NT2/D1 (cell line): Measurements from ENCODE around the gene CCND2.

Experiments
- SUZ12 ChIP-seq: IDR thresholded peaks from 2 replicates; pipeline ENCODE4 v1.6.1; 2011; ENCODE audit not compliant: insufficient read length, insufficient read depth; ENCODE audit errors: extremely low read depth
- YY1 ChIP-seq: IDR thresholded peaks from 2 replicates; pipeline ENCODE4 v1.6.1; 2011; ENCODE audit not compliant: insufficient read length, insufficient read depth

DNA sequence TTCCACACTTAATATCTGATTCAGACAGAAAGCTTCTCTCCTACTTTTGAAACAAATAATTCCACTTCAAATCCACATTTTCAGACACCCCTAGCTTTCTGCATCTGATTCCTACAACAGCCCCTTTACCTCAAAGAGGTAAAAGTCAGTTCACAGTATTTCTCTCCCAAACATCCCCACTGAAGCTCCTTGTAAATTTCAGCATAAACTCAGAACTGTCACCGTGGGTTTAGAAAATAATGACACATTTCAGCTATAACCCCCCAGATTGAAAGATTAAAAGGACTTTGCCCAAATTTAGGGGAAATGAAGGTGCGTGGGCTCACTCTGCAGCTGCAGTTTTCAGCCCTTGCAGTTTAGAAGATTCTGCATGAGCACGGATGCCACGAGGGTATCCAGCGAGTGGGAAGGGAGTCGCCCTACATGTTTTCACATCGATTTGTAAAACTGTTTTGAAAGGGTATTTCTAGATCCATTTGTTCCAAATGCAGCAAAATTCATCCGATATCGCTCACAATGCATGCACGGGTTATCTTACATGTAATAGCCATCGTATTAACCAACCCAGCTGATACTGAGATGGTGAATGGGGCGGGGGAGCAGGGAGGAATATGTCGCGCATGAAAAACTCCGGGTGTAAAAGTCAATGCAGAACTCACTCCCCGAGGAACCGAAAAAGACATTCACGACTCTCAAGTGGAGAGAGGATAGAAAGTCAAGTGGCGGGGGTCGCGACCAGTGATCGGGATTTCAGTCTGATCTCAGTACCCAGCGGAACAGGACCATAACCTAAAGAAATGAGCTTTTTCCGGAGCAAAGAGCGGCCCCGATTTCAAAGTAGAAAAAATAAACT lies 5.0 kb upstream of the CCND2 start:
- TF ChIP-seq YY1 = no peak
- peak; percentile 40 for TF ChIP-seq SUZ12
